SK-N-MC (cell line): Measurements from ENCODE around the gene PACRGL.

ENCODE experiments used
- DNase-seq: peaks from one replicate; pipeline ENCODE4 v3.0.0-alpha.2; 2011; ENCODE audit warnings: low read depth, low spot score
- H3K27ac ChIP-seq: fragments of 200-600 bp; sonication (generic); 2 replicates; pipeline ENCODE4 v1.5.1; 2016; ENCODE audit warnings: mixed run types
- H3K36me3 ChIP-seq: fragments of 200-600 bp; sonication (generic); 2 replicates; pipeline ENCODE4 v1.6.1; 2017; ENCODE audit warnings: antibody characterized with exemption, low read length, mixed read lengths; ENCODE audit not compliant: insufficient read depth
- H3K4me3 ChIP-seq: fragments of 200-600 bp; sonication (generic); 2 replicates; pipeline ENCODE4 v1.5.1; 2016
- H3K9ac ChIP-seq: fragments of 200-600 bp; sonication (generic); 2 replicates; pipeline ENCODE4 v1.8.0; 2017; ENCODE audit warnings: mixed run types, mixed read lengths; ENCODE audit not compliant: insufficient read length
- H3K9me3 ChIP-seq: fragments of 200-600 bp; sonication (generic); 2 replicates; pipeline ENCODE4 v1.6.1; 2017; ENCODE audit warnings: low read depth, mild to moderate bottlenecking, antibody characterized with exemption, low read length, moderate library complexity, mixed read lengths
- EZH2 ChIP-seq: fragments of 200-600 bp; sonication (generic); IDR thresholded peaks from one replicate; pipeline ENCODE4 v1.6.1; 2017; ENCODE audit warnings: antibody characterized with exemption
- FOXP2 ChIP-seq: optimal IDR thresholded peaks from 2 replicates; pipeline ENCODE3; 2011; ENCODE audit warnings: mild to moderate bottlenecking, moderate library complexity; ENCODE audit not compliant: insufficient read depth; ENCODE audit errors: extremely low read length, control extremely low read depth
- POLR2AphosphoS5 ChIP-seq: IDR thresholded peaks from 2 replicates; pipeline ENCODE4 v1.6.1; 2012; ENCODE audit warnings: mild to moderate bottlenecking, low read depth, low read length, borderline replicate concordance

Gene PACRGL

GRCh38 chr4:20678400-20678799 lies 21.9 kb upstream of the PACRGL start:
- H3K36me3 ChIP-seq: no peaks in the 10 kb centered on the region
- no peaks in the 10 kb centered on the region for H3K9me3 ChIP-seq
- DNase-seq: no peak
- H3K4me3 ChIP-seq: no peak overlapping the region
- no peak overlapping the region for H3K27ac ChIP-seq
- no peak for TF ChIP-seq FOXP2
- TF ChIP-seq POLR2AphosphoS5: no peak
- TF ChIP-seq EZH2: no peak
- no peak overlapping the region for H3K9ac ChIP-seq

- Histone ChIP-seq H3K9ac (no peak overlapping the region), H3K4me3 (no peak overlapping the region), H3K27ac (no peak overlapping the region), H3K36me3 (no peaks in the 10 kb centered on the region), H3K9me3 (no peaks in the 10 kb centered on the region)
- no peak for TF ChIP-seq FOXP2
- no peak for TF ChIP-seq EZH2
- TF ChIP-seq POLR2AphosphoS5: no peak
- DNase-seq: no peak
Observed at GRCh38 chr4:20679951-20680350, 20.3 kb upstream of the PACRGL start.

- TF ChIP-seq POLR2AphosphoS5 (no peak), EZH2 (no peak), FOXP2 (no peak)
- Histone ChIP-seq H3K27ac (no peak overlapping the region), H3K36me3 (no peaks in the 10 kb centered on the region), H3K9me3 (no peaks in the 10 kb centered on the region), H3K4me3 (no peak overlapping the region), H3K9ac (no peak overlapping the region)
- DNase-seq: no peak
Observed at GRCh38 chr4:20680736-20681135, 19.5 kb upstream of the PACRGL start.

DNA sequence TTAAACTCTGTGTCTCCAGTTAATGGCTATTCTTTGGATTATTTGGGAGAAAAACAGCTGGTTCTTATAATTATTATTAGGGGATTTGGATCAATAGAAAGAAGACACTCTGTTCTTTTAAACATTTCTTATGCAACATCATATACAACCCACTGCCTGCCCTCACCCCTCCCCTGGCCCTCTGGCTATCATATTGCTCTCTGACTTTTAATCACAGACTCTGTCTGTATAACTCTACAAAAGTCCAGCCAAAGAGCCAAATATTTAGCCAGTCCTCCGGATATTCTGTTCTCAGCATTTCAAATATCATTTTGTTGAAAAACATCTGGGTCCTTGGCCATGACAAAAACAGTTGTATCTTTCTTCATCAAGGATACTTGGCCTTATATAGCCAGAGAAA lies 19.0 kb upstream of the PACRGL start:
- Histone ChIP-seq H3K9ac (no peak overlapping the region), H3K36me3 (no peaks in the 10 kb centered on the region), H3K27ac (no peak overlapping the region), H3K9me3 (no peaks in the 10 kb centered on the region), H3K4me3 (no peak overlapping the region)
- TF ChIP-seq POLR2AphosphoS5 (no peak), FOXP2 (no peak), EZH2 (no peak)
- no peak for DNase-seq

GRCh38 chr4:20682853-20683252 lies 17.4 kb upstream of the PACRGL start:
- Histone ChIP-seq H3K9me3 (no peaks in the 10 kb centered on the region), H3K36me3 (no peaks in the 10 kb centered on the region), H3K9ac (no peak overlapping the region), H3K4me3 (no peak overlapping the region), H3K27ac (no peak overlapping the region)
- TF ChIP-seq POLR2AphosphoS5 (no peak), EZH2 (no peak), FOXP2 (no peak)
- DNase-seq: no peak

- DNase-seq: no peak
- TF ChIP-seq POLR2AphosphoS5 (no peak), EZH2 (no peak), FOXP2 (no peak)
- Histone ChIP-seq H3K9me3 (no peaks in the 10 kb centered on the region), H3K27ac (no peak overlapping the region), H3K9ac (no peak overlapping the region), H3K4me3 (no peak overlapping the region), H3K36me3 (no peaks in the 10 kb centered on the region)
Observed at GRCh38 chr4:20683766-20684165, 16.5 kb upstream of the PACRGL start.

- Histone ChIP-seq H3K36me3 (no peaks in the 10 kb centered on the region), H3K4me3 (no peak overlapping the region), H3K27ac (no peak overlapping the region), H3K9me3 (no peaks in the 10 kb centered on the region), H3K9ac (no peak overlapping the region)
- TF ChIP-seq POLR2AphosphoS5 (no peak), EZH2 (no peak), FOXP2 (no peak)
- no peak for DNase-seq
Observed at GRCh38 chr4:20684852-20685763, 15.2 kb upstream of the PACRGL start.

DNA sequence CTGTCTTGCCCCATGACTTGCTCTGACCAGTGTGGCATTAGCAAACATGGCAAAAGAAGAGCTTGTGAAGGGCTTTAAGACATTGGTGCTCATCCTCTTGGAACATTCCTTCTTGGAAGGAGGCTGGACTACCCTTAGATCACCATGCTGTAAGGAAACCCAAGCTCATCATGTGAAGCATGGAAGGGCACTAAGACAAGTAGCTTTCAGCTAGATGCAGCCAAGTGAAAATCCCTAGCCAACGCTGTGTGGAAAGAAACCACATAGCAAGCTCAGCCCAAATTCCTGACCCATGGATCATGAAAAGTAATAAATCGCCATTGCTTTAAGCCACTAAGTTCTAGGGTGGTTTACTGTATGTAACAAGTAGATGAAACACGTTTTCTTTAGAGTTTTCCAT lies 12.4 kb upstream of the PACRGL start:
- TF ChIP-seq EZH2 (no peak), FOXP2 (no peak), POLR2AphosphoS5 (no peak)
- Histone ChIP-seq H3K9me3 (no peaks in the 10 kb centered on the region), H3K4me3 (no peak overlapping the region), H3K9ac (no peak overlapping the region), H3K27ac (no peak overlapping the region), H3K36me3 (no peaks in the 10 kb centered on the region)
- DNase-seq: no peak
